ENCODE results near the gene HMCN1. TPM values are rescaled to one million over a fixed set of nuclear protein-coding genes. Genes with fewer than 3 reads are reported as not detected.

The HMCN1 gene
- total RNA-seq, 1 experiment from 2014 or later: 0.12 TPM

GRCh38 chr1:185894791-185895190, 160.6 kb downstream of the HMCN1 start:
- H3K36me3 Mint-ChIP-seq (ENCODE audit: insufficient read depth, unreplicated experiment): no peaks in the 10 kb centered on the region
- no peaks in the 10 kb centered on the region for H3K9me3 Mint-ChIP-seq (ENCODE audit: unreplicated experiment)
- POLR2A ChIA-PET: no interaction called here
- peak; percentile 11 for DNase-seq (ENCODE audit: unreplicated experiment)
- H3K4me1 Mint-ChIP-seq (ENCODE audit: insufficient read depth, unreplicated experiment): no peaks in the 10 kb centered on the region
- no peak for TF ChIP-seq CTCF (IDR thresholded peaks at IDR 0.05; ENCODE audit: unreplicated experiment)
- CTCF ChIA-PET: no interaction called here
- H3K27me3 Mint-ChIP-seq (ENCODE audit: insufficient read depth, unreplicated experiment): no peaks in the 10 kb centered on the region
- no TSS peak for BruUV-seq (replicated peaks)
- intact Hi-C loops (cut with micrococcal nuclease): no loop called here
- H3K27ac Mint-ChIP-seq (ENCODE audit: low read depth, unreplicated experiment): no peak overlapping the region
- no peak overlapping the region for H3K4me3 Mint-ChIP-seq (ENCODE audit: unreplicated experiment)

- H3K4me1 Mint-ChIP-seq (ENCODE audit: insufficient read depth, unreplicated experiment): no peaks in the 10 kb centered on the region
- ChIA-PET POLR2A (no interaction called here), CTCF (no interaction called here)
- H3K27me3 Mint-ChIP-seq (ENCODE audit: insufficient read depth, unreplicated experiment): no peaks in the 10 kb centered on the region
- intact Hi-C loops (cut with micrococcal nuclease): no loop called here
- no TSS peak for BruUV-seq (replicated peaks)
- H3K9me3 Mint-ChIP-seq (ENCODE audit: unreplicated experiment): no peaks in the 10 kb centered on the region
- H3K36me3 Mint-ChIP-seq (ENCODE audit: insufficient read depth, unreplicated experiment): no peaks in the 10 kb centered on the region
- DNase-seq (ENCODE audit: unreplicated experiment): no peak
- TF ChIP-seq CTCF (IDR thresholded peaks at IDR 0.05; ENCODE audit: unreplicated experiment): no peak
- H3K27ac Mint-ChIP-seq (ENCODE audit: low read depth, unreplicated experiment): no peak overlapping the region
- H3K4me3 Mint-ChIP-seq (ENCODE audit: unreplicated experiment): no peak overlapping the region
Measured at GRCh38 chr1:185895208-185895900, 161.2 kb downstream of the HMCN1 start.

GRCh38 chr1:185896863-185897262, 162.7 kb downstream of the HMCN1 start:
- POLR2A ChIA-PET: no interaction called here
- BruUV-seq (replicated peaks): no TSS peak
- no peaks in the 10 kb centered on the region for H3K4me1 Mint-ChIP-seq (ENCODE audit: insufficient read depth, unreplicated experiment)
- no peaks in the 10 kb centered on the region for H3K36me3 Mint-ChIP-seq (ENCODE audit: insufficient read depth, unreplicated experiment)
- DNase-seq (ENCODE audit: unreplicated experiment): no peak
- no peak overlapping the region for H3K27ac Mint-ChIP-seq (ENCODE audit: low read depth, unreplicated experiment)
- no peaks in the 10 kb centered on the region for H3K9me3 Mint-ChIP-seq (ENCODE audit: unreplicated experiment)
- intact Hi-C loops (cut with micrococcal nuclease): no loop called here
- H3K27me3 Mint-ChIP-seq (ENCODE audit: insufficient read depth, unreplicated experiment): no peaks in the 10 kb centered on the region
- CTCF ChIA-PET: no interaction called here
- TF ChIP-seq CTCF (IDR thresholded peaks at IDR 0.05; ENCODE audit: unreplicated experiment): no peak
- no peak overlapping the region for H3K4me3 Mint-ChIP-seq (ENCODE audit: unreplicated experiment)

- ChIA-PET CTCF (no interaction called here), POLR2A (no interaction called here)
- DNase-seq (ENCODE audit: unreplicated experiment): no peak
- TF ChIP-seq CTCF (IDR thresholded peaks at IDR 0.05; ENCODE audit: unreplicated experiment): no peak
- Mint-ChIP-seq H3K4me3 (ENCODE audit: unreplicated experiment) (no peak overlapping the region), H3K27me3 (ENCODE audit: insufficient read depth, unreplicated experiment) (no peaks in the 10 kb centered on the region), H3K36me3 (ENCODE audit: insufficient read depth, unreplicated experiment) (no peaks in the 10 kb centered on the region), H3K4me1 (ENCODE audit: insufficient read depth, unreplicated experiment) (no peaks in the 10 kb centered on the region), H3K9me3 (ENCODE audit: unreplicated experiment) (no peaks in the 10 kb centered on the region), H3K27ac (ENCODE audit: low read depth, unreplicated experiment) (no peak overlapping the region)
- BruUV-seq (replicated peaks): no TSS peak
- intact Hi-C loops (cut with micrococcal nuclease): no loop called here
Measured at GRCh38 chr1:185906186-185906585, 172.0 kb downstream of the HMCN1 start.
